HCT116 (cell line): ENCODE measurements around the gene ASB3. TPM values are rescaled to one million over a fixed set of nuclear protein-coding genes. Genes with fewer than 3 reads are reported as not detected.

Source experiments
- ATAC-seq: fragments of 200-7000 bp; cut with Tn5 transposase; 2 replicates; pipeline ENCODE4 v1.9.1; 2020; ENCODE audit warnings: mild to moderate bottlenecking, moderate library complexity
- BruUV-seq: library from RNA; stranded (reverse); fragments of 400-500 nt; replicated peaks from 2 replicates; lab custom pipeline; 2021; lab: Mats Ljungman, UMichigan
- CTCF ChIA-PET: fragments of 300-600 bp; sonication (Branson Sonifier 250); formaldehyde crosslinking; loops from one replicate; lab custom pipeline; 2021; ENCODE audit warnings: antibody characterized with exemption; lab: Charles Lee
- POLR2A ChIA-PET: fragments of 300-600, 350-600 bp; sonication (Branson Sonifier 250); formaldehyde crosslinking; loops from one replicate; lab custom pipeline; 2021; ENCODE audit warnings: antibody characterized with exemption; lab: Charles Lee
- RAD21 ChIA-PET, 2 experiments: fragments of 300-600 bp; sonication (Branson Sonifier 250); formaldehyde crosslinking; loops; one replicate each; lab custom pipeline; 2023; ENCODE audit warnings: low total read pairs in 2 of 2; ENCODE audit not compliant: uncharacterized antibody in 2 of 2, unreplicated experiment in 2 of 2, low non-redundant PET in 1 of 2; lab: Charles Lee
- DNase-seq: peaks from one replicate; pipeline ENCODE4 v3.0.0-alpha.2; 2010; ENCODE audit warnings: low read depth, low spot score
- H2AFZ ChIP-seq: fragments of 200-600 bp; shearing (Covaris generic), sonication (generic); 2 replicates; pipeline ENCODE4 v1.6.1; 2017; ENCODE audit warnings: low read depth, mixed run types, mixed read lengths, antibody characterized with exemption, low read length; ENCODE audit not compliant: poor library complexity, severe bottlenecking
- H3K27ac ChIP-seq: 2 replicates; pipeline ENCODE4 v1.5.1; 2012; ENCODE audit warnings: low read depth, low read length
- H3K27me3 ChIP-seq: fragments of 200-600 bp; sonication (generic); 2 replicates; pipeline ENCODE4 v1.6.1; 2016; ENCODE audit warnings: mixed run types, low read length, mixed read lengths; ENCODE audit not compliant: insufficient read depth
- H3K36me3 ChIP-seq, 2 experiments: fragments of 200-500 bp in 1 of 2; fragments of 200-600 bp in 1 of 2; sonication (Bioruptor generic) in 1 of 2; sonication (generic) in 1 of 2; 2 replicates each; pipeline versions ENCODE4 v1.5.1 to v1.6.1; 2014 to 2016; ENCODE audit warnings: low read length in 2 of 2, inconsistent platforms in 1 of 2, mixed read lengths in 1 of 2, mixed run types in 1 of 2; ENCODE audit not compliant: insufficient read depth in 2 of 2, control insufficient read depth in 1 of 2
- H3K4me1 ChIP-seq, 2 experiments: fragments of 200-600 bp in 1 of 2; sonication (generic) in 1 of 2; 2 replicates each; pipeline versions ENCODE4 v1.5.1 to v1.6.1; 2012 to 2017; ENCODE audit warnings: low read length in 2 of 2, inconsistent platforms in 1 of 2, mild to moderate bottlenecking in 1 of 2, mixed read lengths in 1 of 2, mixed run types in 1 of 2, moderate library complexity in 1 of 2; ENCODE audit not compliant: insufficient read depth in 2 of 2, control insufficient read depth in 1 of 2
- H3K4me2 ChIP-seq: fragments of 200-600 bp; sonication (generic); 2 replicates; pipeline ENCODE4 v1.6.1; 2017; ENCODE audit warnings: mixed run types, low read length, mixed read lengths
- H3K4me3 ChIP-seq, 2 experiments: fragments of 200-600 bp in 1 of 2; sonication (generic) in 1 of 2; replicated peaks in 1 of 2; 2 replicates each; pipeline ENCODE4 v1.5.1; 2011 to 2016; ENCODE audit warnings: low read length in 2 of 2, control low read depth in 1 of 2, low read depth in 1 of 2, mild to moderate bottlenecking in 1 of 2, mixed read lengths in 1 of 2, mixed run types in 1 of 2
- H3K79me2 ChIP-seq: fragments of 200-600 bp; sonication (generic); 2 replicates; pipeline ENCODE4 v1.6.1; 2017; ENCODE audit warnings: mild to moderate bottlenecking, mixed run types, low read length, moderate library complexity, mixed read lengths; ENCODE audit not compliant: insufficient read depth
- H3K9ac ChIP-seq: fragments of 200-600 bp; sonication (generic); 2 replicates; pipeline ENCODE4 v1.6.1; 2016; ENCODE audit warnings: low read length, mixed read lengths
- H3K9me2 ChIP-seq: fragments of 200-600 bp; sonication (generic), shearing (Covaris generic); 2 replicates; pipeline ENCODE4 v1.6.1; 2017; ENCODE audit warnings: mixed run types, mild to moderate bottlenecking, moderate library complexity; ENCODE audit not compliant: insufficient read depth
- H3K9me3 ChIP-seq, 2 experiments: fragments of 200-500 bp in 1 of 2; fragments of 200-600 bp in 1 of 2; sonication (Bioruptor generic) in 1 of 2; sonication (generic) in 1 of 2; 2 replicates each; pipeline ENCODE4 v1.6.1; 2014 to 2017; ENCODE audit warnings: low read length in 2 of 2, mixed read lengths in 2 of 2, inconsistent platforms in 1 of 2, low read depth in 1 of 2, mild to moderate bottlenecking in 1 of 2, mixed run types in 1 of 2, moderate library complexity in 1 of 2; ENCODE audit not compliant: control insufficient read depth in 1 of 2, insufficient read depth in 1 of 2
- H4K20me1 ChIP-seq: fragments of 200-600 bp; sonication (generic), shearing (Covaris generic); 2 replicates; pipeline ENCODE4 v1.6.1; 2017; ENCODE audit warnings: mixed run types, mild to moderate bottlenecking, moderate library complexity; ENCODE audit not compliant: insufficient read depth
- CBX3 ChIP-seq: IDR thresholded peaks from 2 replicates; pipeline ENCODE4 v1.6.1; 2012; ENCODE audit warnings: low read depth
- CEBPB ChIP-seq: IDR thresholded peaks from 2 replicates; pipeline ENCODE4 v1.6.1; 2012; ENCODE audit warnings: low read depth
- EGR1 ChIP-seq: IDR thresholded peaks from 2 replicates; pipeline ENCODE4 v1.6.1; 2012; ENCODE audit warnings: low read depth
- EZH2phosphoT487 ChIP-seq: fragments of 200-600 bp; IDR thresholded peaks from 2 replicates; pipeline ENCODE4 v1.6.1; 2018; ENCODE audit warnings: antibody characterized with exemption, borderline replicate concordance
- JUND ChIP-seq: IDR thresholded peaks from 2 replicates; pipeline ENCODE4 v1.6.1; 2012
- MAX ChIP-seq: IDR thresholded peaks from 2 replicates; pipeline ENCODE4 v1.6.1; 2012
- POLR2A ChIP-seq: IDR thresholded peaks from 2 replicates; pipeline ENCODE4 v1.7.0; 2011; ENCODE audit warnings: borderline replicate concordance; ENCODE audit not compliant: insufficient read depth, insufficient read length; ENCODE audit errors: extremely low read depth
- POLR2AphosphoS5 ChIP-seq: IDR thresholded peaks from 2 replicates; pipeline ENCODE4 v1.6.1; 2011; ENCODE audit warnings: mild to moderate bottlenecking, low read depth, low read length, moderate library complexity
- RAD21 ChIP-seq: IDR thresholded peaks from 2 replicates; pipeline ENCODE4 v1.6.1; 2012; ENCODE audit warnings: low read depth, mild to moderate bottlenecking
- REST ChIP-seq: IDR thresholded peaks from 2 replicates; pipeline ENCODE4 v1.6.1; 2012; ENCODE audit warnings: low read depth
- SIN3A ChIP-seq: IDR thresholded peaks from 2 replicates; pipeline ENCODE4 v1.6.1; 2012; ENCODE audit warnings: low read depth
- SP1 ChIP-seq: IDR thresholded peaks from 2 replicates; pipeline ENCODE4 v1.6.1; 2012; ENCODE audit warnings: low read depth
- TCF7L2 ChIP-seq: IDR thresholded peaks from 2 replicates; pipeline ENCODE4 v1.7.0; 2011; ENCODE audit warnings: borderline replicate concordance, inconsistent platforms; ENCODE audit not compliant: insufficient read depth, insufficient read length; ENCODE audit errors: extremely low read depth
- YY1 ChIP-seq: IDR thresholded peaks from 2 replicates; pipeline ENCODE4 v1.6.1; 2011; ENCODE audit warnings: low read length, low read depth, moderate library complexity, mild to moderate bottlenecking; ENCODE audit not compliant: insufficient replicate concordance; ENCODE audit errors: extremely low read depth
- ZFX ChIP-seq: fragments of 450-650 bp; IDR thresholded peaks from 2 replicates; pipeline ENCODE4 v1.6.1; 2017
- ZNF274 ChIP-seq: fragments of 200-500 bp; sonication (Bioruptor generic); IDR thresholded peaks from 2 replicates; pipeline ENCODE4 v1.6.1; 2014; ENCODE audit warnings: mild to moderate bottlenecking, low read depth, low read length, inconsistent platforms
- intact Hi-C: fragments of 100-400 bp; cut with micrococcal nuclease; formaldehyde crosslinking; loops from 2 replicates; pipeline ENCODE4 v1.10.0; 2022
- total RNA-seq: library from RNA; stranded (reverse); gene quantifications from one replicate; pipeline ENCODE4 v1.2.1, GENCODE V29; 2021; ENCODE audit not compliant: unreplicated experiment
- TF ChIP-seq, protein P1 (sequence below): IDR thresholded peaks from 2 replicates; pipeline ENCODE4 v1.6.1; 2012

Gene ASB3
- total RNA-seq, 1 experiment from 2014 or later = 17.3 TPM

DNA sequence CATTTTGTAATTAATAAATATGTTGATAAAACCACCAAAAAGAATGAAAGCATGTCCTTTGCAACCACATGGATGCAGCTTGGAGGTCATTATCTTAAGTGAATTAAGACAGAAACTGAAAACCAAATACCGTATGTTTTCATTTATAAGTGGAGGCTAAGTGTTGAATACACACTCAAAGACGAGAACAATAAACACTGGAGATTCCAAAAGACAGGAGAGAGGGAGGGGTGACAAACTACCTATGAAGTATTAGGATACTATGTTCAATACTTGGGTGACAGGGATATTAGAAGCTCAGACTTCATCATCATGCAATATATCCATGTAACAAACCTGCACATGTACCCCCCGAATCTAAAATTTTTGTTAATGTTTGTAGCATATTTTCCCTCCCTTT, 7.1 kb upstream of the ASB3 start:
- ATAC-seq (no peak), DNase-seq (no peak)
- ChIA-PET RAD21 (no interaction called here), POLR2A (no interaction called here)
- intact Hi-C loops = no loop called here
- H3K27ac ChIP-seq = no peak overlapping the region
- H3K4me1 ChIP-seq = no peaks in the 10 kb centered on the region
- H3K9ac ChIP-seq = no peak overlapping the region
- no peak overlapping the region for H3K4me3 ChIP-seq
- H3K27me3 ChIP-seq = no peaks in the 10 kb centered on the region
- no TSS peak for BruUV-seq
- peaks cover 8 to 15% of the 10 kb centered on the region in 2 experiments; a peak in 3 of 4 replicates for H3K36me3 ChIP-seq
- H3K4me2 ChIP-seq = no peak overlapping the region
- H3K9me2 ChIP-seq = no peaks in the 10 kb centered on the region
- H3K9me3 ChIP-seq = no peaks in the 10 kb centered on the region
- no peak for TF ChIP-seq CBX3
- TF ChIP-seq RAD21 = no peak
- TF ChIP-seq EGR1 = no peak
- no peak for TF ChIP-seq ZFX
- no peak for TF ChIP-seq TCF7L2
- no peak for TF ChIP-seq SP1
- no peak for TF ChIP-seq POLR2A
- no peak for TF ChIP-seq CEBPB
- TF ChIP-seq, all 23 proteins: peak for 0
- Histone ChIP-seq H4K20me1 (no peaks in the 10 kb centered on the region), H2AFZ (no peak overlapping the region), H3K79me2 (peaks cover 26% of the 10 kb centered on the region)
- CTCF ChIA-PET = no interaction called here

GRCh38 chr2:53793261-53793660, 6.5 kb upstream of the ASB3 start:
- Histone ChIP-seq H2AFZ (no peak overlapping the region), H3K36me3 (peaks cover 8 to 15% of the 10 kb centered on the region in 2 experiments; a peak in 3 of 4 replicates), H3K4me3 (no peak overlapping the region), H3K4me2 (no peak overlapping the region), H3K9me3 (no peaks in the 10 kb centered on the region), H3K4me1 (peaks cover 3 to 5% of the 10 kb centered on the region in 2 experiments; a peak in 3 of 4 replicates), H4K20me1 (no peaks in the 10 kb centered on the region), H3K27me3 (no peaks in the 10 kb centered on the region), H3K9ac (no peak overlapping the region), H3K79me2 (peaks cover 32% of the 10 kb centered on the region), H3K27ac (no peak overlapping the region), H3K9me2 (no peaks in the 10 kb centered on the region)
- ChIA-PET RAD21 (no interaction called here), CTCF (no interaction called here), POLR2A (no interaction called here)
- intact Hi-C loops = no loop called here
- ATAC-seq (no peak), DNase-seq (no peak)
- BruUV-seq = no TSS peak
- TF ChIP-seq CBX3 = no peak
- TF ChIP-seq EZH2phosphoT487 = no peak
- TF ChIP-seq YY1 = no peak
- TF ChIP-seq SIN3A = no peak
- TF ChIP-seq ZNF274 = no peak
- TF ChIP-seq, protein P1, sequence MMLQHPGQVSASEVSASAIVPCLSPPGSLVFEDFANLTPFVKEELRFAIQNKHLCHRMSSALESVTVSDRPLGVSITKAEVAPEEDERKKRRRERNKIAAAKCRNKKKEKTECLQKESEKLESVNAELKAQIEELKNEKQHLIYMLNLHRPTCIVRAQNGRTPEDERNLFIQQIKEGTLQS = no peak
- TF ChIP-seq REST = no peak
- TF ChIP-seq POLR2AphosphoS5 = no peak
- no peak for TF ChIP-seq TCF7L2
- no peak for TF ChIP-seq MAX
- no peak for TF ChIP-seq SP1
- no peak for TF ChIP-seq JUND
